Loucy (cell line): ENCODE measurements around the gene SMARCB1.

Experiments used
- EZH2phosphoT487 ChIP-seq: fragments of 200-600 bp; IDR thresholded peaks from 2 replicates; pipeline ENCODE4 v1.6.1; 2018; ENCODE audit warnings: antibody characterized with exemption, mild to moderate bottlenecking, moderate library complexity, borderline replicate concordance
- TF ChIP-seq, protein P1 (sequence below): fragments of 200-600 bp; sonication (generic); conservative IDR thresholded peaks from 2 replicates; pipeline ENCODE4 v1.5.1; 2014; ENCODE audit warnings: mild to moderate bottlenecking, antibody characterized with exemption, low read length

DNA sequence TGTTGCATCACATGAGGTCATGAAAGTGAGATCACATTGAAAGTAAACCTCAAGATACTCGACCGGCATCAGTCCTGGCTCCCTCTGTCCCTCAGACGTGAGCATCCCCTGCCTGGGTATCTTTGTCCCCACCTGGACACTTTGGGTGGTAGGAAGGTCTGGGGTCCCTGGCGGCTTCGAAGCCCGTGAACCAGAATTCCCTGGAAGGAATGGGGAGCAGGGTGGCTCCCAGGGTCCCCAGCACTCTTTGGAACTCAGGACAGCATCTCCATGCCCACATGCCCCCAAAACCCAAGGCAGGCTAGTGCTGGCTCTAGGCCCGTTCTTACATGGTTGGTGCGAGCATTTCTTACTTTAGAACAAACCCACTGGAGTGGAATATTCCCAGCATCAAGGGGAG lies 44.5 kb downstream of the SMARCB1 start:
- TF ChIP-seq, protein P1, sequence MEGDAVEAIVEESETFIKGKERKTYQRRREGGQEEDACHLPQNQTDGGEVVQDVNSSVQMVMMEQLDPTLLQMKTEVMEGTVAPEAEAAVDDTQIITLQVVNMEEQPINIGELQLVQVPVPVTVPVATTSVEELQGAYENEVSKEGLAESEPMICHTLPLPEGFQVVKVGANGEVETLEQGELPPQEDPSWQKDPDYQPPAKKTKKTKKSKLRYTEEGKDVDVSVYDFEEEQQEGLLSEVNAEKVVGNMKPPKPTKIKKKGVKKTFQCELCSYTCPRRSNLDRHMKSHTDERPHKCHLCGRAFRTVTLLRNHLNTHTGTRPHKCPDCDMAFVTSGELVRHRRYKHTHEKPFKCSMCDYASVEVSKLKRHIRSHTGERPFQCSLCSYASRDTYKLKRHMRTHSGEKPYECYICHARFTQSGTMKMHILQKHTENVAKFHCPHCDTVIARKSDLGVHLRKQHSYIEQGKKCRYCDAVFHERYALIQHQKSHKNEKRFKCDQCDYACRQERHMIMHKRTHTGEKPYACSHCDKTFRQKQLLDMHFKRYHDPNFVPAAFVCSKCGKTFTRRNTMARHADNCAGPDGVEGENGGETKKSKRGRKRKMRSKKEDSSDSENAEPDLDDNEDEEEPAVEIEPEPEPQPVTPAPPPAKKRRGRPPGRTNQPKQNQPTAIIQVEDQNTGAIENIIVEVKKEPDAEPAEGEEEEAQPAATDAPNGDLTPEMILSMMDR: no peak
- TF ChIP-seq EZH2phosphoT487: no peak
